GM19238 (cell line): ENCODE measurements around the gene CDH4.

Experiments used
- DNase-seq: peaks from one replicate; pipeline ENCODE4 v3.0.0; 2011; ENCODE audit warnings: low spot score; ENCODE audit not compliant: insufficient read length

The CDH4 gene

DNA sequence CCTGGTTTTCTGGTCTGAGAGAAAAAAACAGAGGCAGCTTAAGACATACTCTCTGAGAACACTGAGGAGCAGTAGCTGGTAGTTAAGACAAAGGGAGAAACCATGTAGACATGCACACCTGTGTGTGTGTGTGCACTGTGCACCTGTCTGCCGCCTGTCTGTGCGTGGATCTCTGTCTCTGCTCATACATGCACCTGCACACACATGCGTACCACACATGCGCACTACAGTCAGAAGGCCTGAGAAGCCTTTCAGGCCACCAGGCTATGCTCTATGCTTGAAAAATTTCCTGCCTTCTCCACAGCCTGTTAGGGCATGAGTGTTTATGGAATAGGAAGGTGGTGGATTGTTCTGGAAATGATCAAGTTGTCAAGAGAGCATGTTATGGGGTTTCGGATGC lies 103.5 kb downstream of the CDH4 start:
- DNase-seq = no peak

DNA sequence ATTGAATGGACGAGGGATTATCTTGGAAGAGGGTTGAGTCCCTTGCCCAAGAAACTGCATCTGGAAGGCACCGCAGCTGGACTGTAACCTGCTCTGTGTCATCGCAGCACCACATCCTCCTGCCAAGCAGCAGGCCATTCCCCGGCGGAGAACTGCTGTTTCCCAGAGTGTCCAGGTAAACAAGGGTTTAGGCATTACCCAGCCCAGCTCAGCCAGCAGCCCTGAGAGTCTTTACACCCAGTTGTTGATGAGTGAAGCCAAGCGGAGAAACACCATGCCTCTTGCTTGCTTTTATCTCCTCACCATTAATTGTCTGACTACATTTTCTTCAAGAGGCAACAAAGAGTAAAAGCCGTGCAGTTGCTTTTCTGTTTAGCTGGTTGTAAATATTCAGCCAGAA lies 104.1 kb downstream of the CDH4 start:
- no peak for DNase-seq

DNA sequence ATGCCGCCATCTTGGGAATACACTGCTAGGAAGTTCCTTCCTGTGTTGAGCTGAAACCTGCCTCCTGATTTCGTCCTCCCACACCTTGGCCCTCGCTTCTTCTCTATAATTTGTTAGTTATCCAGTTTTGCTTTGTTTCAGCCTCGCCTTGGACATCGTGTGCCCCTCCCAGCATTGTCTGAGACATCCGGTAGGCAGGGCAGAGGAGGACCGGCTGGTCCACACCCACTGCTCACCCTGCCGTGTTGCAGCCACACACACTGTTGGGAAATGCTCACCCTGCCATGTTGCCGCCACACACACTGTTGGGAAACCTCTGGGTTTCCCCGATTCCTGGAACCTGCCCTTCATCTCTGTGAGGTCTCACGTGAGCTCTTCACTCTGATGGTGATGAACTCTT lies 105.1 kb downstream of the CDH4 start:
- no peak for DNase-seq

DNA sequence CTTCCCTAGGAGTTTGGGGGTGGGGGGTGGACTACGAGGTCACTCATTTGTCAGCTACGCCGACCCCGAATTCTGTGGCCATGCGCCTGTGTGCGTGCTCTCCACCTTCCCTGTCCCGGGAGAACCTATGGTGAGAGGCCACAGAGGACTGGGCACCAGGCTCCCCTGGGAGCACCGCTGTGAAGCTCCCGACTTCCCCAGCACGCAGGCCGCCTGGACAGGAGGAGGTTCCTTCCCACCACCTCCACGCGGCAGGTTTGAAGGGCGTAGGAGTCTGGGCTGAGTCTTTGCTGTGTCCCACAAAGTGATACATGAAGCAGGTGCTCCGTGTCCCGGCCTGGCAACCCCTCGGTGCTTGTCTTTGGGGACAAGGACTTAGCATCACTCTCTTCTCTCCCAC lies 107.2 kb downstream of the CDH4 start:
- no peak for DNase-seq

DNA sequence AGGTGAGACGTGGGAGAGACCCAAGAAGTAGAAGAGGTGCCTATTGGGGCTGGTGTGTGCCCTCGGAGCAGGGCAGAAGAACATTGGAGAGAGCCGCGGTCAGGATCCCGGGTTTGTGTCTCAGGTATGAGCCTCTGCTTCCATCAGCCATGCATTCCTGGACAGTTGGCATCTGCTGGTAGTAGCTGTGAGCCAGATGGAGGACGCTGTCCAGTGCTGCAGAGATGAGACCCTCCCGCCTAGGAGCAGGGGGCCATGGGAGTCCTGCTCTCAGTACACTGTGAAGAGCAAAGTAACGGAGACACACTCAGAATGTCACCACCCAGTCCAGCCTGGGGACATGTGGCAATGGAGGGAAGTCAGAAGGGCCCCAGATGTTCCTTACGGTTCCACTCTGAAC lies 108.2 kb downstream of the CDH4 start:
- no peak for DNase-seq

DNA sequence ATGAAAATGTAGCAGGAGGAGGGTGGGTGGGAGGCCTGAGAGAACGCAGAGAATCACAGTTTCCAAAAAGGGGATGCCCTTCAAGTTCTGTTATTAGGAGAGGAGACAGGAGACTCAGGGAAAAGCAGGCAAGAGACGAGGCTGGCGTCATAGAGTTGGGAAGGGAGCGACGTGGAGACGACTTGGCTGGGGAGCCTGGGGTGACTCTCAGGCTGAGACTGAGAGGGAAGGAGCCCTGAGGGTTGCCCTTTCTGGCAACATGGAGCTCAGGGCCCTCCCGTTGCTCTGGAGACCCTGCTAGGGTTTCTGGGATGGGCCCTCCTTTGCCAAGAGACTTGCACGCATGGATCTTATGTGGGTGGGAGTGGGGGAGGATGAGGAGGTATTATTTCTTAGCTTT lies 108.9 kb downstream of the CDH4 start:
- DNase-seq = no peak

DNA sequence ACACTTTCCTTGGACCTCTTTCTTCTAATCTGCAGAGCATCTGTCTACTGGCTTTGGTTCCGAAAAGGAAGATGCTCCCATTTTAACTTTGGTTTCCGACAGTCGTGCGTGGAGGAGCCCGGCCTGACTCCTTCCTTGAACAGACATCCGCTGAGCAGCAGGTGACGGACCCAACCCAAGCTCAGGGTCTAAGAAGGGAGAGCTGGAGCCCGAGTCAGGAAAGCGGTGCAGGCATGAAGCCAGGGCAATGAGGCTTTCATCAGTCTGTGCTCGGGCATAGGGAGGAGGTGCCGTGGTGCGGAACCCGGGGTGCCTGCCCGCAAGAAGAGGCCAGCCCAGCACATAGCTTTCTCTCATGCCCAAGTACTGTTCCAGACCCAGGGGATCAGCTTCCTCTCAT lies 109.4 kb downstream of the CDH4 start:
- no peak for DNase-seq

DNA sequence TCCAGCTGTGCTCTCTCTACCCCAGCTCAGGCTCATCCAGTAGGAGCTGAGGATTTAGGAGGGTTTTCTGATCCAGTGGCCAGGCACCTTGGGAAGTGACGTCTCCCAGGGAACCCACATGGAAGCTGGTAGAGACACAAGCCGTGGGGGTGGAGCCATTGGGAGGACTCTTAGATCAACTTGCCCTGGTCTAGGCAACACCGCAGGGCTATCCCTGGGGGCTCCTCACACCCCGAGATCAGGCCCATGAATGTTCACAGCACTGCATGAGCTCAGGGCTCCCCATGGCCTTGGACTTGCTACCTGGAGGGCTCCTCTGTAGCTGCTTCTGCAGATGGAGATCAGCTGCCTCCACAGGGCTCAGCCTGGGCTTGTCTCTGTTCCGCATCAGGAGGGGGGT lies 112.1 kb downstream of the CDH4 start:
- DNase-seq = no peak

DNA sequence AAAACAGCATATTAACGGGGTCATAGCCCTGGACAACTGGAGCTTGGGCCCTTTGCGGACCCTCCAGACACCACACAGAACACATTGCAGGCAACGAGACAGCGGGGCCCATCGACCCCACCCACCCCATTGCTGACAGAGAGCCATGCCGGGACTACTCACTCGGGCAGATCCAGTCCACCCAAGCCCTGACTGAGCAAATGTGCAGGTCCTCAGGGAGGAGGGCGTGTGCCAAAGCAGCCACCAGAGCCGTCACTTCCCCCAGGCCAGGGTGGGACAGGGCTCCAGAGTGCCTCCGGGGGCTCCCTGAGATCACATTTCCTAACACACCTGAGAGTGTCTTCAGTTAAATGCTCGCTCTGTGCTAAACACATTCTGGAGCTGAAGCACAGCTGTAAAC lies 114.9 kb downstream of the CDH4 start:
- DNase-seq = no peak

DNA sequence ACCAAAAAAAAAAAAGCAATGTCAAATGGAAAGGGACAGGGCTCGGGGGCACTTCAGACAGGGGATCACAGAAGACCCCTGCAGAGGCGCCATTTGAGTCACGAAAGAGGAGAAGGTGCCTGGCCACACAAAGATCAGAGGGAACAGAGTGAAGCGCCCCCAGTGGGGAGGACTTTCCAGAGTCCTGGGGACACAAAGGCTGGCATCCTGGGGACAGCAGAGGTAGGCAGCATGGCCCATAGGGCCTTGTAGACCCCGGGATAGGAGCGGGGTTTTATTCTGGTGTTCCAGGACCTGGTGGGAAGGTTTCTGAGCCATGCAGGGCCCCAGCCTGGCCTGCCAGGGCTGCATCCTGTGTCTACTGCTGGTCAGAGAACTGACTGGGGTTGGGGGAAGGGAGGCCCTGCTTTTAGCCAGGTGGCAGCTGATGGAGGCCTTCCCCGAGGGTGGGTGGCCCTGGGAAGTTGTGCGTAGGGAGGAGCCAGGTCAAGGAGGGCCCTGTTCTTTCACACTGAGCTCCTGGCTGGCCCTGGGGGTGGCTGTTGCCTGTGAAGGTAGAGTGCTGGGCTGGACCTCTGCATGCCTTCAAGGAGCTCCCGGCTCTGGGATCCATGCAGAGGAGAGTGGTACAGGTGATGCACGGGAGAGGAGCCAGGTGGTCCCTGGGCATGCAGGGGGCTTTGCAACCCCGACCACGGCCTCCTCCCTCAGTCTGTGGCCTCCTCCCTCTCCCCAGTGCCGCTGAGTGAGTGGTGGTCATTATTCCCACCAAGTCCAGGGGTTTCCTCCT lies 117.9 kb downstream of the CDH4 start:
- no peak for DNase-seq

DNA sequence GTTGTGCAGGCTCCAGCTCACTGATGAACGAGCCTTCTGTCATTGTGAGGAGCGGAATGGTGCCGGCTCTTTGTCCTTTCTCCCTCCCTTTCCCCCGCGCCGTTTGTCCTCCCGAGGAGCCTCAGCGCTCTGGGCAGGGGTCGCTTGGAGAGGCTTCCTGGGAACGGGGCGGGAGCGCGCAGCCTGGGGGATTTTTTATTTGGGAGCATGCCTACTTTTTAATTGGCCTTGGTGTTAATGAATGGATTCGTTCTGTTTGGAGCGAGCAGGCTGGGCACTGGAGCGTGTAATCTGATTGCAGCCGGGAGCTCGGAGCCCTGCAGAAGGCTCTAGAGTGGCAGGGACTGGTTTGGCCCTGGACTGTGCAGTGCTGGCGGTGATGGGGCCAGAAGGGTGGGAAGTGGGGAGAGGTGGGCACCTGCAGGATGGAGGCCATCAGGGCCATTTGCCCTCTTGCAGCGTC lies 118.8 kb downstream of the CDH4 start:
- DNase-seq = no peak

DNA sequence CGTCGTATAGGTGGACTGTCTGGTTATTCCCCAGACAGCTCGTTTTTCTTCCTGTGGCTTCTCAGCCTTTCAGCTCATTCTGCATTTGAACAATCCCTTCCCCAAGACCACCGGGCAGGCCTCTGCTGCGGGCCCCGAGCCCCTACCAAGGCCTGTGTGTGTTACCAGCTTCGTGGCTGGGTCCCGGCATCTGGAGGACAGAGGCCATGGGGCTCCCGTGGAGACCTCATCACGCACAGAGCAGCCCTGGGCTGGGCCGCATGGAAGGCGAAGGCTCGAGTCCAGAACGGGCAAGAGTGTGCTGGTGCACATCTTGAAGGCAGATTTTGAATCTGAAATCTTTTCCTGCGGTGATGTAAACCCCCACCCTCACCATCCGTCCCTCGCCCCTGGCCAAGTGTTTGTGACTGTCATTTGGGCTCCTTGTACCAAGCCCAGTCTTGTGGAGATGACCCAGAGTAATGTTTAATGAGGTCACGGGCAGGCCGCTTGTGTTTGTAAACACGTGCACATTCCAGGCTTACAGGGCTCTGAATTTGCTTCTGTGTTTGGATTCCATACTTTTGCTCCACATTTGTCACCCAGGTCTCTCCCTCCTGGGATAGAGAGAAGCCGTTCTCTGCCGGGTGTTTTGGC lies 119.6 kb downstream of the CDH4 start:
- no peak for DNase-seq

DNA sequence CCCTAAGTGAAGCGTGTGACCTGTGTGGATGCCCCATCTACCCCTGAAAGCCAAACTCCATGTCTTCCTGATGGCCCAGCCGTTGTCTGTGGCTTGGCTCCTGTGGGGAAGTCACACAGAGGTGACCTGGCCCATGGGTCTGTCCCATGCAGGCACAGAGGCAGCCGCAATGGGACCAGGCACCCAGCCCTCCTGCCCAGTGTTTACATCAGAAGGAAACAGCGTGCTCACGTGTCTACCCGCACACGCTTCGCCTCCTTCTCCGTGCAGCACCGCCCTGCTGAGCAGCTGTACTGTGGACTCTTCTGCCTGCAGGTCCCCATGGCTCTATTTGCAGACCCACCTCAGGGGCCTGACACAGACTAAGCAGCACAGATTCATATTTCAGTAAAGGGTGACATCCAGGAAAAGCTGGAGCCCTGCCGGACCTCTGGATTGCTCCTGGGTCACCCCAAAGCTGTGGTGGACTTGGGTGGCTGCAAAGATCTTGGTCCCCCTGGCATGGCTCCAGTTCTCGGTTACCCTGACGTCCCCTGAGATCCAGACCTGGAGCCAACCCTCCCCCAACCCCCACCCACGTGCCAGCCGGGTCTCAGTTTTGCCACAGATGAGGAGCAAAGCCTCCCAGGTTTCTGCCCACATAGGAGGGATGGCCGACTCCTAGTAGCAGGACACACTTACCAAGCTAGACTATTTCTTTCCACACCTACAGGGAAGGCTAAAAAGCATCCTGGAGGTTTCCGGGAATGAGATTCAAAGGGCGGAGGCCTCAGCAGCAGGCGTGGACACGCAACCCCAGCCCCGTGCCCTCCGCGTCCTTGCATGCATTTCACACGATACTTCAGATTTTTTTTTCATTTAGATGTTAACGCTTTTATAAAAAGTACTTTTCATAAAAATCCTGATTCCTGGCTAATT lies 120.3 kb downstream of the CDH4 start:
- DNase-seq = no peak

DNA sequence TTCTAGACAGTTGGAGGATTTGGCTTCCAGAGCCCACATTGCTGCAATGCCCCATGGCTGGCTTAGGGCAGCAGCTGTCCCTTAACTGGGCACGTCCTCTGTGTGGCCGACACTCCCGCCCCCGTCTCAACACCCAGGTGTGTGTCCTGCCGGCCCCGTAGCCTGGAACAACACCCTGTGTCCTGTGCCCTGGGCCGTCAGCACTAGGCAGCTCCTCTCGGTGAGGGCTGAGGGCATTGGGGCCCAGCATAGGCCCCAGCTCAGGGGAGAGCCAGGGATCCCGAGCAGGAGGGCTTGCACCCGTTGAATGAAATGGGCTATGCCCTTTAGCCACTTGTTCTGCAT lies 121.0 kb downstream of the CDH4 start:
- DNase-seq = no peak

DNA sequence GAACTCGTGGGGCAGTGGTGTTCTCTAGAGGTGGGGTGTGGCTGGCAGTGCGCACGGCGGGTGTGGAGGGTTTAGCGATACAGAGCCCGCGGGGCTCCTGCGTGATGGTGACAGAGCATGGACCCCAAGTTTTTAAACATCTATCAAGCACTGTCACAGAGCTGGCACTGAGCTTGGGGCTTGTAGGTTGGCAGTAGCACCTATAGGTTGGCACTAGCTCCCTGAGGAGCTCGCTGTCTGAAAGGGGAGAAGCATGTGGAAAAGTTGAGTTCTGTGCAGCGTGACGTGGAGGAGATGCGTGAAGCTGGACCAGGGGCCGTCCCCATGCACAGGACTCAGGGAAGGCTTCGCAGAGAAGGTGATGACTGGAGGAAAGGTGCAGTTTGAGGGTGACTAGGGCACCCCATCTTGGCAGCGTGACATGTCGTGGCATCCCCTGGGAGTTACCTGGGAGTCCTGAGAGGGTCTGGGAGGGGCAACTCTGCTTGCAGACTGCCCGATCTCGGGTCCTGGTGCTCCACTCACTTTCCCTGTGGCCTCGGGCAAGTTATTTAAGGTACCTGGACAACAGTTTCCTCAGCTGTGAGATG lies 122.0 kb downstream of the CDH4 start:
- DNase-seq = no peak

DNA sequence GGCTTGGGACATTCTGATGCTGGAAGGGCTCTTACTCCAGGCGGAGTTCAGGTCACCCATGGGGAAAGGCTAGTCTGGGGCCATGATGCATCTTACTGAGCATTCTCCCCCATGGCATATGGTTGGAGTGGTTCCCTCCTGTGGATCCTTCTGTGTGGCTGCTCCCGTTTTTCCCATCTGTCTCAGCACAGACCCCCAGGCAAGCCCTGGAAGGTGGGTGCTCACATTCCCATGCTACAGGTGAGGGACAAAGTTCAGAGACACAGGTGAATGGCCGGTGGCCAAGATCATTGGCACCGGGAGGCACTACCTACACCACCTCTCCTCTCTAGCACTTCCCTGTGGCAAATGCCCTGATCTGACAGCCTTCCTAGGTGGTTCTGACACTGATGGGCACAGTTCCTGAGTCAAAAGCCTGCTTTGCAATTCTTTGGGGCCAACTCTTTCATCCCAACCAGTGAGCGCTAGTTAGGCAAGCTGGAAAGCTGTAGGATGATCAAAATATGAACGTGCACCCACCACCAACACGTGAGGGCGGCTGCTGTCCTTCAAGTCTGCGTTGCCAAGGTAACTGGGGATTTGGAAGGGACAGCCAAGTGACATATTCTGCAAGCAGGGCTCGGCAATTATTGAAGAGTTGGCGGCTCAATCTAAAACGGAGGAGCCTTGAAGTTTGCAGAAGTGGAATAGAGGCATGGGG lies 124.6 kb downstream of the CDH4 start:
- no peak for DNase-seq

DNA sequence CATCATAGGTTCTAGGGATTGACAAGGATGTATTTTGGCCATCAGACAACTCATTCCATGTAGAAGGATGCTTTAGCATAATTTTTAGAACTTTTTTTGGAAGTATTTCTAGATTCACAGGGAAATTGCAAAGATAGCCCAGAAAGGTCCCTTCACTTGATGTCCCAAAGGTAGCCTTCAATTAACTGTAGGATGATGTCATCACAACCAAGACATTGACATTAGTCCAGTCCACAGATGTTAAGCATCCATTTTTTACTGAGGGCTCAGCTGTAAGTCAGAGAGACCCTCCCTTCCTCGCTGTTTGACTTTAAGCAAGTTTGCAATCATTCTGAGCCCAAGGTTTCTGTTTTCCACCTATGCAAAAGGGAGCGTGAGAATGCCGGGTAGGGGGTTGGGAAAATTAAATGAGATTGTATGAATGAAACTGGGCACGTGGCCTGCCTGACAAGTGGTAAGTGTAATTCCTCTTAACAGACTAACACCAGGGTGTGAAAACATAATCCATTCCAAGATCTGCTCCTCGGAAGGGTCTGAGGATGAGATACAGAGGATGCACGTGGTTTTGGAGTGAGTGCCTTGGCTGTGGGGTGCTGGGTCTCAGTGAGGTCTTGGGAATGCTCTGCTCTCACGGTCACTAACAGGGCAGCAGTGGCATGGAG lies 126.8 kb downstream of the CDH4 start:
- DNase-seq = no peak

DNA sequence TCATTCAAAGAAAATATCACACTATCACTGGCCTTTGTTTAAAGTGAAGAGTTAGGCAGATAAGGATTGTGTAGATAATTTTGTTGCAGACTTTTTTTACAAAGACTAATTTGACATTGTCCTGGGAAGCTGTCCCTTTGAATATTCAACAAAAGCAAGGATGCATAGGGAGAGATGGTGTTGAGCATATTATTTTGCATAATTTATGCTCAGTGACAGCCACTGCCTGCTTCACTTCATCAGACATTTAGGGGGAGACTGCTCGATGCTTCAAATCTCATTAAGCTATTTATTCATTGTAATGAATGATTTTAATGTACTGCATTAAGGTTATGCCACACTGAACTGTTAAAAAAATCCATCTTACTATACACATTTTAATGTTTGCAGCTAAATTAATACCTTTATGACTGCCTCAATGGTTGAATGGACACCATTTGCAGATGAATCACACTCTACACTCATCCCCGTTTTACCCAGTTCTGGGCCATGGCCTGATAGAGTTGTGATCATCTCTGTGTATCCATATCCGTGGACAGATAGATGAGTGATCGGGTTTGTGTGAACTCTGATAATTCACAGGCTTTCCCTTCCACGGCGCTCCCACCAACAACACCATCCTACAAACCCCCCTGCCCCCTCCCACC lies 128.0 kb downstream of the CDH4 start:
- DNase-seq = no peak

DNA sequence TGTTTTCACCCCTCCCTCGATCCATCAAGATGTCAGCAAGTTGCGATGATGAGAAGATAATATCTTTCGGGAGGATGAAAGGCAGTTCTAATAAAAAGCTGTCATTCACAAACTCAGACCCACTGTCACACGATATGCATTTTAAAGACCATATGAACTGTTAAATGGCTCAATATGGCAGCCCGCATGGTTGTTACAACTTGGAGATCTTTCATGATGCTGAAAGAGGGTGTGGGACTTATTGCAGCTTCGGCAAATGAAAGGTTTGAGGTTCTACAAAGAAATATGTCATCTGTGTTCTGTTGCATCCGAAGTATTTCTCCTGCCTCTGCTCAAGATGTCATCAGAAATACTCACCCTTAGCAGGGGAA lies 128.5 kb downstream of the CDH4 start:
- DNase-seq = no peak

DNA sequence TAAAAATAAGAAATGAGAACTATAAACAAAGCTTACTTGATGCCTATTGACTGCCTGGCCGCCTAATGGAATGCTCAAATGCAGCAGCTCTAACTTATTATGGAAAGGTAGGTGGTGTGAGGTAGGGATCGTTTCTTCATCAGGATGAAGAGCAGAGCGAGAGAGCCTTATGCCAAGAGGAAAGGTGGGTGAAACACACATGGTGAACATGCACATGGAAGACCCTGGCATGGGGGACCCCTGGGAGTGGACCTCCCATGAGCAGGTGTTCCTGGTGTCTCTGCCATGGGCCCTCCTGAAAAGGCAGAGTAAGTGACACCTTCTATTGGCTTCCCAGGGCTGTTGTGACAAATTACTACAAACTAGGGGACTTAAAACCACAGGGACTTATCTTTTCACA lies 130.1 kb downstream of the CDH4 start:
- DNase-seq = no peak
